Measurements from ENCODE around the gene LBH.

GRCh38 chr2:30185178-30185577, 46.2 kb upstream of the LBH start:
- TF ChIP-seq ARNT2 (CRISPR knock-in tag; IDR thresholded peaks at IDR 0.05; ENCODE audit: low read depth): no peak
- TF ChIP-seq, protein P1, sequence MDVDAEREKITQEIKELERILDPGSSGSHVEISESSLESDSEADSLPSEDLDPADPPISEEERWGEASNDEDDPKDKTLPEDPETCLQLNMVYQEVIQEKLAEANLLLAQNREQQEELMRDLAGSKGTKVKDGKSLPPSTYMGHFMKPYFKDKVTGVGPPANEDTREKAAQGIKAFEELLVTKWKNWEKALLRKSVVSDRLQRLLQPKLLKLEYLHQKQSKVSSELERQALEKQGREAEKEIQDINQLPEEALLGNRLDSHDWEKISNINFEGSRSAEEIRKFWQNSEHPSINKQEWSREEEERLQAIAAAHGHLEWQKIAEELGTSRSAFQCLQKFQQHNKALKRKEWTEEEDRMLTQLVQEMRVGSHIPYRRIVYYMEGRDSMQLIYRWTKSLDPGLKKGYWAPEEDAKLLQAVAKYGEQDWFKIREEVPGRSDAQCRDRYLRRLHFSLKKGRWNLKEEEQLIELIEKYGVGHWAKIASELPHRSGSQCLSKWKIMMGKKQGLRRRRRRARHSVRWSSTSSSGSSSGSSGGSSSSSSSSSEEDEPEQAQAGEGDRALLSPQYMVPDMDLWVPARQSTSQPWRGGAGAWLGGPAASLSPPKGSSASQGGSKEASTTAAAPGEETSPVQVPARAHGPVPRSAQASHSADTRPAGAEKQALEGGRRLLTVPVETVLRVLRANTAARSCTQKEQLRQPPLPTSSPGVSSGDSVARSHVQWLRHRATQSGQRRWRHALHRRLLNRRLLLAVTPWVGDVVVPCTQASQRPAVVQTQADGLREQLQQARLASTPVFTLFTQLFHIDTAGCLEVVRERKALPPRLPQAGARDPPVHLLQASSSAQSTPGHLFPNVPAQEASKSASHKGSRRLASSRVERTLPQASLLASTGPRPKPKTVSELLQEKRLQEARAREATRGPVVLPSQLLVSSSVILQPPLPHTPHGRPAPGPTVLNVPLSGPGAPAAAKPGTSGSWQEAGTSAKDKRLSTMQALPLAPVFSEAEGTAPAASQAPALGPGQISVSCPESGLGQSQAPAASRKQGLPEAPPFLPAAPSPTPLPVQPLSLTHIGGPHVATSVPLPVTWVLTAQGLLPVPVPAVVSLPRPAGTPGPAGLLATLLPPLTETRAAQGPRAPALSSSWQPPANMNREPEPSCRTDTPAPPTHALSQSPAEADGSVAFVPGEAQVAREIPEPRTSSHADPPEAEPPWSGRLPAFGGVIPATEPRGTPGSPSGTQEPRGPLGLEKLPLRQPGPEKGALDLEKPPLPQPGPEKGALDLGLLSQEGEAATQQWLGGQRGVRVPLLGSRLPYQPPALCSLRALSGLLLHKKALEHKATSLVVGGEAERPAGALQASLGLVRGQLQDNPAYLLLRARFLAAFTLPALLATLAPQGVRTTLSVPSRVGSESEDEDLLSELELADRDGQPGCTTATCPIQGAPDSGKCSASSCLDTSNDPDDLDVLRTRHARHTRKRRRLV (CRISPR knock-in tag; IDR thresholded peaks at IDR 0.05): no peak
- TF ChIP-seq, protein P2, sequence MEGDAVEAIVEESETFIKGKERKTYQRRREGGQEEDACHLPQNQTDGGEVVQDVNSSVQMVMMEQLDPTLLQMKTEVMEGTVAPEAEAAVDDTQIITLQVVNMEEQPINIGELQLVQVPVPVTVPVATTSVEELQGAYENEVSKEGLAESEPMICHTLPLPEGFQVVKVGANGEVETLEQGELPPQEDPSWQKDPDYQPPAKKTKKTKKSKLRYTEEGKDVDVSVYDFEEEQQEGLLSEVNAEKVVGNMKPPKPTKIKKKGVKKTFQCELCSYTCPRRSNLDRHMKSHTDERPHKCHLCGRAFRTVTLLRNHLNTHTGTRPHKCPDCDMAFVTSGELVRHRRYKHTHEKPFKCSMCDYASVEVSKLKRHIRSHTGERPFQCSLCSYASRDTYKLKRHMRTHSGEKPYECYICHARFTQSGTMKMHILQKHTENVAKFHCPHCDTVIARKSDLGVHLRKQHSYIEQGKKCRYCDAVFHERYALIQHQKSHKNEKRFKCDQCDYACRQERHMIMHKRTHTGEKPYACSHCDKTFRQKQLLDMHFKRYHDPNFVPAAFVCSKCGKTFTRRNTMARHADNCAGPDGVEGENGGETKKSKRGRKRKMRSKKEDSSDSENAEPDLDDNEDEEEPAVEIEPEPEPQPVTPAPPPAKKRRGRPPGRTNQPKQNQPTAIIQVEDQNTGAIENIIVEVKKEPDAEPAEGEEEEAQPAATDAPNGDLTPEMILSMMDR (CRISPR knock-in tag; IDR thresholded peaks at IDR 0.05): no peak
- TF ChIP-seq EZH2 (conservative IDR thresholded peaks at IDR 0.05; ENCODE audit: low read depth, low read length): no peak
- no peak for TF ChIP-seq NFYB (CRISPR knock-in tag; IDR thresholded peaks at IDR 0.05)
- TF ChIP-seq PCBP2 (optimal IDR thresholded peaks at IDR 0.05; ENCODE audit: low read depth, low read length, poor library complexity, severe bottlenecking): no peak
- no peak for TF ChIP-seq ZSCAN29 (CRISPR knock-in tag; conservative IDR thresholded peaks at IDR 0.05)
- no peak for TF ChIP-seq AGO2 (optimal IDR thresholded peaks at IDR 0.05; ENCODE audit: low read depth, low read length)
- peak; percentile 43; the same call in 1 of the 2 replicates for TF ChIP-seq FOSL2 (CRISPR knock-in tag; IDR thresholded peaks at IDR 0.05)
- no peak for TF ChIP-seq SRSF1 (optimal IDR thresholded peaks at IDR 0.05; ENCODE audit: low read depth, low read length)
- TF ChIP-seq KLF6 (CRISPR knock-in tag; IDR thresholded peaks at IDR 0.05): no peak
- TF ChIP-seq ZNF766 (CRISPR knock-in tag; IDR thresholded peaks at IDR 0.05; ENCODE audit: borderline replicate concordance): no peak
- no peak for TF ChIP-seq ZBTB38 (CRISPR knock-in tag; IDR thresholded peaks at IDR 0.05)
